ENCODE results near the gene RBMS3.
"Not testable (repeated sequence)": the region's sequence is repeated elsewhere in the genome, so short reads cannot be mapped to it uniquely, and the experiment has no call there.

RBMS3 gene

GRCh38 chr3:29339016-29339833 is 58.4 kb downstream of the RBMS3 start:
- DNase-seq (ENCODE audit: low spot score) = no peak

- DNase-seq (ENCODE audit: low spot score) = no peak
These were observed 63.3 kb downstream of the RBMS3 start for GRCh38 chr3:29344154-29344553.

GRCh38 chr3:29344935-29345334 is 64.1 kb downstream of the RBMS3 start:
- no peak for DNase-seq (ENCODE audit: low spot score)

GRCh38 chr3:29345516-29346300 is 64.8 kb downstream of the RBMS3 start:
- DNase-seq (ENCODE audit: low spot score) = no peak

GRCh38 chr3:29346828-29347227 is 66.0 kb downstream of the RBMS3 start:
- DNase-seq (ENCODE audit: low spot score) = no peak

GRCh38 chr3:29347412-29347811 is 66.5 kb downstream of the RBMS3 start:
- DNase-seq (ENCODE audit: low spot score) = no peak

GRCh38 chr3:29348316-29348715 is 67.4 kb downstream of the RBMS3 start:
- no peak for DNase-seq (ENCODE audit: low spot score)

GRCh38 chr3:29349049-29349448 is 68.2 kb downstream of the RBMS3 start:
- DNase-seq (ENCODE audit: low spot score) = no peak

- no peak for DNase-seq (ENCODE audit: low spot score)
These were observed 72.9 kb downstream of the RBMS3 start for GRCh38 chr3:29353807-29354206.

GRCh38 chr3:29354894-29355293 is 74.0 kb downstream of the RBMS3 start:
- DNase-seq (ENCODE audit: low spot score) = no peak

- DNase-seq (ENCODE audit: low spot score) = no peak
These were observed 75.2 kb downstream of the RBMS3 start for GRCh38 chr3:29356062-29356461.

GRCh38 chr3:29360289-29360688 is 79.4 kb downstream of the RBMS3 start:
- not testable (repeated sequence) for DNase-seq (ENCODE audit: low spot score)

GRCh38 chr3:29363110-29363509 is 82.2 kb downstream of the RBMS3 start:
- no peak for DNase-seq (ENCODE audit: low spot score)

GRCh38 chr3:29370021-29370420 is 89.2 kb downstream of the RBMS3 start:
- DNase-seq (ENCODE audit: low spot score) = no peak

GRCh38 chr3:29370476-29371420 is 89.9 kb downstream of the RBMS3 start:
- DNase-seq (ENCODE audit: low spot score) = no peak

- no peak for DNase-seq (ENCODE audit: low spot score)
These were observed 92.3 kb downstream of the RBMS3 start for GRCh38 chr3:29373131-29373680.

GRCh38 chr3:29374226-29374625 is 93.4 kb downstream of the RBMS3 start:
- DNase-seq (ENCODE audit: low spot score) = no peak

GRCh38 chr3:29379097-29379496 is 98.2 kb downstream of the RBMS3 start:
- DNase-seq (ENCODE audit: low spot score) = no peak

GRCh38 chr3:29381595-29381994 is 100.7 kb downstream of the RBMS3 start:
- no peak for DNase-seq (ENCODE audit: low spot score)

- no peak for DNase-seq (ENCODE audit: low spot score)
These were observed 101.5 kb downstream of the RBMS3 start for GRCh38 chr3:29382409-29382808.

GRCh38 chr3:29382845-29383244 is 102.0 kb downstream of the RBMS3 start:
- no peak for DNase-seq (ENCODE audit: low spot score)

- DNase-seq (ENCODE audit: low spot score) = no peak
These were observed 103.8 kb downstream of the RBMS3 start for GRCh38 chr3:29384640-29385039.

Measured in RKO (cell line).